Measurements from ENCODE around the gene ING5.
"Not testable (repeated sequence)": the region's sequence is repeated elsewhere in the genome, so short reads cannot be mapped to it uniquely, and the experiment has no call there.

The ING5 gene

GRCh38 chr2:241743008-241743407 is 41.2 kb downstream of the ING5 start:
- not testable (repeated sequence) for DNase-seq

GRCh38 chr2:241743620-241744019 is 41.8 kb downstream of the ING5 start:
- DNase-seq = no peak

GRCh38 chr2:241744028-241744754 is 42.4 kb downstream of the ING5 start:
- DNase-seq = no peak

- DNase-seq = no peak
These were observed 43.4 kb downstream of the ING5 start for GRCh38 chr2:241745276-241745675.

- DNase-seq = no peak
These were observed 44.2 kb downstream of the ING5 start for GRCh38 chr2:241746084-241746483.

GRCh38 chr2:241748468-241749256 is 46.8 kb downstream of the ING5 start:
- DNase-seq = no peak

GRCh38 chr2:241750076-241750840 is 48.4 kb downstream of the ING5 start:
- DNase-seq = no peak

GRCh38 chr2:241751152-241751551 is 49.3 kb downstream of the ING5 start:
- DNase-seq = no peak

- no peak for DNase-seq
These were observed 49.9 kb downstream of the ING5 start for GRCh38 chr2:241751776-241752175.

GRCh38 chr2:241752253-241752652 is 50.4 kb downstream of the ING5 start:
- no peak for DNase-seq

GRCh38 chr2:241752689-241753276 is 50.9 kb downstream of the ING5 start:
- DNase-seq = no peak

GRCh38 chr2:241753493-241753892 is 51.7 kb downstream of the ING5 start:
- DNase-seq = no peak

GRCh38 chr2:241754042-241754441 is 52.2 kb downstream of the ING5 start:
- DNase-seq = no peak

- DNase-seq = no peak
These were observed 53.3 kb downstream of the ING5 start for GRCh38 chr2:241755166-241755565.

GRCh38 chr2:241755777-241756176 is 53.9 kb downstream of the ING5 start:
- DNase-seq = no peak

GRCh38 chr2:241759067-241759807 is 57.4 kb downstream of the ING5 start:
- no peak for DNase-seq

- DNase-seq = not testable (repeated sequence)
These were observed 58.1 kb downstream of the ING5 start for GRCh38 chr2:241759893-241760292.

- no peak for DNase-seq
These were observed 58.5 kb downstream of the ING5 start for GRCh38 chr2:241760301-241760771.

- DNase-seq = no peak
These were observed 60.6 kb downstream of the ING5 start for GRCh38 chr2:241762321-241762932.

- no peak for DNase-seq
These were observed 61.1 kb downstream of the ING5 start for GRCh38 chr2:241762933-241763369.

GRCh38 chr2:241763551-241764274 is 61.9 kb downstream of the ING5 start:
- no peak for DNase-seq

Measured in NCI-H524 (cell line).